CD4-positive, alpha-beta T cell treated with Interleukin-1 beta for 1 hour (primary cell): ENCODE results near the gene GLT6D1.

ENCODE experiments used
- DNase-seq, 2 donors: peaks; one replicate each; pipeline ENCODE4 v3.0.0-alpha.2; 2020 to 2022

The GLT6D1 gene

GRCh38 chr9:135607401-135608293 lies 31.7 kb downstream of the GLT6D1 start:
- no peak for DNase-seq

- no peak for DNase-seq
Observed at GRCh38 chr9:135606885-135607259, 32.5 kb downstream of the GLT6D1 start.

- no peak for DNase-seq
Observed at GRCh38 chr9:135605238-135605781, 34.0 kb downstream of the GLT6D1 start.

GRCh38 chr9:135604437-135605237 lies 34.7 kb downstream of the GLT6D1 start:
- no peak for DNase-seq

GRCh38 chr9:135602789-135603481 lies 36.4 kb downstream of the GLT6D1 start:
- peak; percentile 27 to 40 for DNase-seq

GRCh38 chr9:135601988-135602387 lies 37.4 kb downstream of the GLT6D1 start:
- no peak for DNase-seq

GRCh38 chr9:135600296-135600817 lies 39.0 kb downstream of the GLT6D1 start:
- no peak for DNase-seq

- DNase-seq, result no peak
Observed at GRCh38 chr9:135596211-135596610, 43.1 kb downstream of the GLT6D1 start.

GRCh38 chr9:135592625-135593024 lies 46.7 kb downstream of the GLT6D1 start:
- DNase-seq, result no peak

- no peak for DNase-seq
Observed at GRCh38 chr9:135592331-135592590, 47.1 kb downstream of the GLT6D1 start.

GRCh38 chr9:135591506-135592330 lies 47.6 kb downstream of the GLT6D1 start:
- no peak for DNase-seq

- DNase-seq, result no peak
Observed at GRCh38 chr9:135590486-135591079, 48.8 kb downstream of the GLT6D1 start.

- no peak for DNase-seq
Observed at GRCh38 chr9:135589596-135590485, 49.5 kb downstream of the GLT6D1 start.

- no peak for DNase-seq
Observed at GRCh38 chr9:135588886-135589595, 50.3 kb downstream of the GLT6D1 start.

- DNase-seq, result no peak
Observed at GRCh38 chr9:135588371-135588770, 51.0 kb downstream of the GLT6D1 start.

GRCh38 chr9:135587658-135588057 lies 51.7 kb downstream of the GLT6D1 start:
- DNase-seq, result no peak

GRCh38 chr9:135586601-135587109 lies 52.7 kb downstream of the GLT6D1 start:
- no peak for DNase-seq

- no peak for DNase-seq
Observed at GRCh38 chr9:135584934-135585333, 54.4 kb downstream of the GLT6D1 start.

- DNase-seq, result no peak
Observed at GRCh38 chr9:135584371-135584770, 55.0 kb downstream of the GLT6D1 start.

GRCh38 chr9:135583688-135584011 lies 55.7 kb downstream of the GLT6D1 start:
- DNase-seq, result no peak
